ENCODE measurements around the gene DLX2. TPM values are rescaled to one million over a fixed set of nuclear protein-coding genes. Genes with fewer than 3 reads are reported as not detected.

Gene DLX2
- total and polyA plus RNA-seq, 7 donors: under 0.01 to 0.14 (median 0.04) TPM; not detected in 4

DNA sequence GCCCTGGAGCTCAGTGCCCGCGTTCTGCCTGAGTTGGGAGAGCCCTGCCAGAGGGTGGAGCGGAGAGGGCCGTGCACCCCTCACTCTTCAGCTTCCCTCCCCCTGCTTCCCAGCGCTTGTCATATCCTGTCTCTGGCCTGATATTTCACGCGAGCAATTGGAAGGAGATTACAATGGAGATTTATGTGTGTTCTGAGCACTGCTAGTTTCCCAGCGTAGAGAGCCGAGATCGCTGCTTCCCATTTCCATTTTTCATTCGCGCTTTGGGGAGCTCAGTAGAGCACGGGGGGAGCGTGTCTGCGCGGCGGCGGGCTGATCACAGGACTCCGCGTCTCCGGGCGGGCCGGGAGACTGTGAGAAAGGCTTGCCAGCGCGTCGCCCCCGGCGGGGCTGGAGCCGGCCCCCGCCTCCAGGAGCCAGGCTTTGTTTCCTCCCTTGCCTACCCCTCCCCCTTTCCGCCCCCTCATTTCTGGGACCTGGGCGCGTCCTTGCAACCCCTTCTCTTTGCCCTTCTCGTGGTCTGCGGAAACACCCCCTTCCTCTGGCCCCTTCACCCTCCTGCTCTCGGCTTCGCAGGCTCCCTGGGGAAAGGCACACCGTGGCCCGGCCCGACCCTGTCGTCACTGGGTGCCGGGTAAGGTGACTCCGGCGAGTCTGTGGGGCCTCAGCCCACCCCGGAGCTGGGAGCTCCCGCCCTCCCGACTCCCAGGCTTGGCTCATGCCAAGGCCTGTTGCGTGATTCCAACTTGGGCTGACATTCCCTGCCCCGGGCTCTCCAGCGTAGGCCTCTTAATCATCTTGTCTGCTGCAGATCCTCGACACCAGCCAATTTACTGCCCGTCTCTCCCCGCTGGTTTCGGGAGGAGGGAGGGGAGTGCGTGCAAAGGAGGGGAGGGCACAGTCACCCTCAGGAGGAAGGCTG is 5.8 kb downstream of the DLX2 start:
- Histone ChIP-seq H3K27me3 (peaks cover 97 to 100% (median 99%) of the 10 kb centered on the region in 3 donors), H3K4me1 (peaks cover 0 to 79% (median 73%) of the 10 kb centered on the region in 4 donors), H3K9me3 (no peaks in the 10 kb centered on the region), H3K36me3 (no peaks in the 10 kb centered on the region), H3K4me3 (peak overlapping the region in 3 of 4 donors; percentile 14 to 26 (median 22)), H3K27ac (peak overlapping the region in 2 of 4 donors; percentile 8 to 15)
- TF ChIP-seq POLR2AphosphoS5 (IDR thresholded peaks at IDR 0.05): peak in 1 of 4 donors; percentile 24
- TF ChIP-seq EP300 (IDR thresholded peaks at IDR 0.05): no peak
- TF ChIP-seq POLR2A (IDR thresholded peaks at IDR 0.05): no peak
- TF ChIP-seq, protein P1, sequence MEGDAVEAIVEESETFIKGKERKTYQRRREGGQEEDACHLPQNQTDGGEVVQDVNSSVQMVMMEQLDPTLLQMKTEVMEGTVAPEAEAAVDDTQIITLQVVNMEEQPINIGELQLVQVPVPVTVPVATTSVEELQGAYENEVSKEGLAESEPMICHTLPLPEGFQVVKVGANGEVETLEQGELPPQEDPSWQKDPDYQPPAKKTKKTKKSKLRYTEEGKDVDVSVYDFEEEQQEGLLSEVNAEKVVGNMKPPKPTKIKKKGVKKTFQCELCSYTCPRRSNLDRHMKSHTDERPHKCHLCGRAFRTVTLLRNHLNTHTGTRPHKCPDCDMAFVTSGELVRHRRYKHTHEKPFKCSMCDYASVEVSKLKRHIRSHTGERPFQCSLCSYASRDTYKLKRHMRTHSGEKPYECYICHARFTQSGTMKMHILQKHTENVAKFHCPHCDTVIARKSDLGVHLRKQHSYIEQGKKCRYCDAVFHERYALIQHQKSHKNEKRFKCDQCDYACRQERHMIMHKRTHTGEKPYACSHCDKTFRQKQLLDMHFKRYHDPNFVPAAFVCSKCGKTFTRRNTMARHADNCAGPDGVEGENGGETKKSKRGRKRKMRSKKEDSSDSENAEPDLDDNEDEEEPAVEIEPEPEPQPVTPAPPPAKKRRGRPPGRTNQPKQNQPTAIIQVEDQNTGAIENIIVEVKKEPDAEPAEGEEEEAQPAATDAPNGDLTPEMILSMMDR (IDR thresholded peaks at IDR 0.05): no peak
- WGBS, 2 donors: 1 to 3% methylated on average over 55 of the region's 55 CpGs
- DNase-seq: peak; percentile 62
- intact Hi-C loops (cut with DNase I): loop anchor here (5.0 kb wide), 1 partner anchor 175 kb away; the partner anchor contains the start of gene HAT1

DNA sequence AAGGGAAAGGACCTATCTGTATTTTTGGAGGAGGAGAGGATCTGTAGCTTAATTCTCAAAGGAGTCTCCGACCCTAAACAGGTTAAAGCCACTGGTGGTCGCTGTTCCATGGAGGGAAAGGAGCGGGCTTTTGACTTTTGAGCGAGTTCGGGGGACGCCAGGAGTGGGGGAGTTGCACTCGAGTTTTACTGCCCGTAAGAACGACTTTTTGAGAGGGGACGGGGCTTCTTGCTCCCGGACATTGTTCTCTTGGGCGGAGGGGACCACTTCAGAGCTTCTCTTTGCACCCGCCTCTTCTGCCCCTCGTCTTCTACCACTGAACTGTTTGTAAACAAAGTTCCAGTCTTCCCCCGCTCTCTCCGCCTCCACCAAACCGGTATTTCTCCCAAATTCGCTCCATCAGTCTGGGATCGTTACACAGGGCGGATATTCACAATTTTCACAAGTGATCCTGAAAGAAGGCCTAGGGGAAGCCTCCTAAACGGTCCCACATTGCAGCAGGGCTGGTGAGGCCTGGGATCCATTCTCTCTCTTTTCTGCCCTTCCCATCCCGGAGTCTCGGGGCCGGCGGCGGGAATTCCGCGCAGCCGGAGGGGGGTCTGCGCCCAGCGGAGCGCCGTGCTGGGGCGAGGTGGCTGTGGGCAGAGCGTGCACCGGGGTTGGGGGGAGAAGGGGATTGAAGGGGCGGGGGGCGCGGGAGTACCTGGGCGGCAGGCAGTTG is 6.6 kb downstream of the DLX2 start:
- Histone ChIP-seq H3K27ac (peak overlapping the region in 2 of 4 donors; percentile 8 to 15), H3K4me3 (peak overlapping the region in 3 of 4 donors; percentile 14 to 41 (median 26)), H3K4me1 (peaks cover 0 to 71% (median 65%) of the 10 kb centered on the region in 4 donors), H3K27me3 (peaks cover 95 to 100% (median 99%) of the 10 kb centered on the region in 3 donors), H3K36me3 (no peaks in the 10 kb centered on the region), H3K9me3 (no peaks in the 10 kb centered on the region)
- intact Hi-C loops (cut with DNase I): loop anchor here (5.0 kb wide), 1 partner anchor 174 kb away; the partner anchor contains the start of gene HAT1
- no peak for DNase-seq
- 3 to 4% methylated on average over 40 of the region's 40 CpGs for WGBS, 2 donors
- TF ChIP-seq POLR2AphosphoS5 (IDR thresholded peaks at IDR 0.05) (peak in 1 of 4 donors; percentile 5), EP300 (IDR thresholded peaks at IDR 0.05) (no peak), POLR2A (IDR thresholded peaks at IDR 0.05) (no peak)
- TF ChIP-seq, protein P1 (IDR thresholded peaks at IDR 0.05): no peak

DNA sequence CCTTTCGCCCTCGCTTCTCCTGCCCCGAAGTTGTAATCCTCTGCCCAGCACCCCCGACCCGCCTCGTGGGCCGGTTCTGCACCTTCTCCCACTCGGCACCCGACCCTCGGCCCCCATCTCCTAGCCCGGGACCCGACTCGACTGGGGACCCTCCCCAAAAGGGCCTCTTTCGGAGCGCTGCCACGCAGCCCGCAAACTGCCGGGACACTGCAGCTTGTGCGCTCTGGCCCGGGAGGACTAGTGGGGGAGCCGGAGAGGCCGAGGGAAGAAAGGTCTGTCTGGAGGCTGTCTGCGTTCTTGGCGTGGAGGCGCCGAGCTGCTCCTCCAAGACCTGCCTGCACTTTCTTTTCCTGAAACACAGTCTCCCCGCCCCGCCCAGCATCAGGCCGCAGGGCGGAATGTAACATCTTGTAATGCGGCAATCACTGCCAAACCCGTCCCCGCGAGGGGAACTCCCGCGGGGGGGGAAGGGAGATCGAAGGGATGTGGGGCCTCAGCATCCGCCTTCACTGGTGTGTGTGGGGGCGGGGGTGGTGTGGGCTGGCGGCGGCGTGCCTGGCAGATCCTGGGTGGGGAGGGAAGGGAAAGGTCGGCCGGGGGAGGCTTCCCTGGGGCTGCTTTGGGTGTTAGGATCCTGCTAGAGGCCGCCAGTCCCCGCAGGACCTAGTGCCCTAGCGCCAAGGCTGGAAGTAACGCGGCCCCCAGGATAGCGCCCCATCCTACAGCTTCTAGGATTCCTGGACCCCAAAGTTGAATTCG is 7.4 kb downstream of the DLX2 start:
- intact Hi-C loops (cut with DNase I): loop anchor here (5.0 kb wide), 1 partner anchor 173 kb away; the partner anchor contains the start of gene HAT1
- peaks cover 95 to 100% (median 99%) of the 10 kb centered on the region in 3 donors for H3K27me3 ChIP-seq
- DNase-seq: peak; percentile 77
- H3K4me1 ChIP-seq: peaks cover 0 to 70% (median 58%) of the 10 kb centered on the region in 4 donors
- peak overlapping the region in 3 of 4 donors; percentile 17 to 50 (median 40) for H3K27ac ChIP-seq
- peak overlapping the region; percentile 13 to 42 (median 36) for H3K4me3 ChIP-seq
- no peaks in the 10 kb centered on the region for H3K9me3 ChIP-seq
- no peaks in the 10 kb centered on the region for H3K36me3 ChIP-seq
- TF ChIP-seq EP300 (IDR thresholded peaks at IDR 0.05) (no peak), POLR2AphosphoS5 (IDR thresholded peaks at IDR 0.05) (peak in 2 of 4 donors; percentile 49 to 57)
- WGBS, 2 donors: 1 to 2% methylated on average over 51 of the region's 51 CpGs

DNA sequence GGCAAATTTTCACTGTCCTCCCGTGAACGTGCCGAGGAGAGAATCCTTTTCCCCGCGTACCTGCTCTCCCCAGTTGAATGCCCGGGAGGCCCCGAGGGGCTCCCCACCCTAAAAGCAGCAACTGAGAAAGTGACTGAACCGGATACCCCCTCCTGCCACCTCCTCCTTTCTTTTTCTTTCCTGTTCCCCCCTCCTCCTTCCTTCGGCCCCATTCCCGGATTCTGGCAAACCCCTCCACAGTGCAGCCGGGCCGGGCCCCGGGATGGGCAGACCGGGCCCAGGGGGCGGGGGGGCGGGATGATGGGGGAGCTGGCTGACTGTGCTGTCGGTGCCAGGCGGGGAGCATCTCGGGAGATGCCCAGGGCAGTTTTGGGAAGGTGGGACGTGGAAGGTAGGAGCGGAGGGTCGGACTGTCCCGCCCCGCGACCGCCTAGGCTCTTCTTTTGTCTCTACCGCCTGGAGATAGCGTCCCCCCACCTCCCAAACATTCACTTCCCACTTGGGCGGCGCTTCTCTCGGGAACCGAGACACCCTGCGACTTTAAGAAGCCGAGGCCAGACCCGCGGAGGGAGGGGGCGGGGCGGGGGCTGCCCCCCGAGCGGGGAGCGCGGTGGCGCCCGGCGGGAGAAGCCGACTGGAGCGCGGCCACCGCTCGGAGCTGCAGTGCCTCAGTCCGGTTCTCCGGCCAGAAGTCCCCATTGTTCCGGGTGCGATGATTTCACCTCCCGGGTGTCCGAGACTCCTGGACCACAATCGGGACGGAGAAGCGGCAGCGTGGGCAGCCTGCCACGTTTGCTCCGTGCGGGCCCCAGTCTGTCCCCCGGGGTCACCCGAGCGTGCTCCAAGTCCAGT is 8.2 kb downstream of the DLX2 start:
- H3K9me3 ChIP-seq: no peaks in the 10 kb centered on the region
- H3K27me3 ChIP-seq: peaks cover 95 to 100% (median 99%) of the 10 kb centered on the region in 3 donors
- TF ChIP-seq, protein P1 (IDR thresholded peaks at IDR 0.05): no peak
- TF ChIP-seq POLR2A (IDR thresholded peaks at IDR 0.05) (no peak), EP300 (IDR thresholded peaks at IDR 0.05) (no peak), POLR2AphosphoS5 (IDR thresholded peaks at IDR 0.05) (no peak)
- DNase-seq: no peak
- H3K4me3 ChIP-seq: peak overlapping the region; percentile 13 to 42 (median 36)
- peak overlapping the region in 3 of 4 donors; percentile 17 to 50 (median 40) for H3K27ac ChIP-seq
- WGBS, 2 donors: 2% methylated on average over 66 of the region's 66 CpGs
- intact Hi-C loops (cut with DNase I): loop anchor here (5.0 kb wide), 1 partner anchor 172 kb away; the partner anchor contains the start of gene HAT1
- H3K36me3 ChIP-seq: no peaks in the 10 kb centered on the region
- H3K4me1 ChIP-seq: peaks cover 0 to 62% (median 50%) of the 10 kb centered on the region in 4 donors

All from sigmoid colon (tissue), 7 donors.